ENCODE data around the gene SAC3D1.

GRCh38 chr11:65069217-65069616 is 28.2 kb downstream of the SAC3D1 start:
- TF ChIP-seq CTCF (IDR thresholded peaks at IDR 0.05): no peak
- TF ChIP-seq POLR2AphosphoS5 (IDR thresholded peaks at IDR 0.05): no peak

All from prostate gland (tissue), 2 donors.